ENCODE data around the gene C20orf144. TPM values are rescaled to one million over a fixed set of nuclear protein-coding genes. Genes with fewer than 3 reads are reported as not detected.

The C20orf144 gene
- polyA plus RNA-seq, 2 donors: 0.02 to 0.04 TPM

DNA sequence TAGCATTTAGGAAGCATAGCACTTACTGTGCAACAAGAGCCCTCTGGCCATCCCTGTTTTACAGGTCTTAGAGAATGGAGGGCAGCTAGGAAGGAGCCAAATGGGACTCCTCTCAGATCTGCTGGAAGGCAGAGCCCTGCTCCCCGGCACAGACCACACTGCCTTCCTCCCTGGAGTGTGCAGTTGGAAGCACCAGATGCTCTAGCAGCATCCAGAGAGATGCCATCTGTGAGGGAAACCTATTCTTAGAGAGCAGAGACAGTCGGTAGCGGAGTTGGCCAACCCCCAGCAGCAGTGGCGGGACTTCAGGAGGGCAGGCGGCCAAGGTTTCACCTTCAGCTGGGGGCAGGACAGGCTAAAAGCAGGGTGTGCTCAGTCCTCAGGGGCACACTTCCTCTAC lies 40.7 kb downstream of the C20orf144 start:
- 34 to 42% methylated on average over 5 of the region's 5 CpGs for WGBS, 2 donors
- Histone ChIP-seq H3K9me3 (ENCODE audit: control insufficient read depth in 2 of 2, insufficient read depth in 1 of 2, low read depth in 1 of 2, low read length in 1 of 2) (no peaks in the 10 kb centered on the region), H3K27ac (ENCODE audit: low read depth in 2 of 2, low read length in 1 of 2) (no peak overlapping the region), H3K36me3 (ENCODE audit: control insufficient read depth in 2 of 2, insufficient read depth in 2 of 2, low read length in 1 of 2) (no peaks in the 10 kb centered on the region), H3K4me3 (ENCODE audit: low read depth in 1 of 2, low read length in 2 of 2) (no peak overlapping the region), H3K27me3 (ENCODE audit: control insufficient read depth in 1 of 2, insufficient read depth in 2 of 2, low read length in 2 of 2) (no peaks in the 10 kb centered on the region), H3K4me1 (ENCODE audit: control insufficient read depth in 2 of 2, insufficient read depth in 2 of 2, low read length in 1 of 2) (no peaks in the 10 kb centered on the region)

GRCh38 chr20:33703498-33704137 lies 41.5 kb downstream of the C20orf144 start:
- 92 to 93% methylated on average over 8 of the region's 8 CpGs for WGBS, 2 donors

DNA sequence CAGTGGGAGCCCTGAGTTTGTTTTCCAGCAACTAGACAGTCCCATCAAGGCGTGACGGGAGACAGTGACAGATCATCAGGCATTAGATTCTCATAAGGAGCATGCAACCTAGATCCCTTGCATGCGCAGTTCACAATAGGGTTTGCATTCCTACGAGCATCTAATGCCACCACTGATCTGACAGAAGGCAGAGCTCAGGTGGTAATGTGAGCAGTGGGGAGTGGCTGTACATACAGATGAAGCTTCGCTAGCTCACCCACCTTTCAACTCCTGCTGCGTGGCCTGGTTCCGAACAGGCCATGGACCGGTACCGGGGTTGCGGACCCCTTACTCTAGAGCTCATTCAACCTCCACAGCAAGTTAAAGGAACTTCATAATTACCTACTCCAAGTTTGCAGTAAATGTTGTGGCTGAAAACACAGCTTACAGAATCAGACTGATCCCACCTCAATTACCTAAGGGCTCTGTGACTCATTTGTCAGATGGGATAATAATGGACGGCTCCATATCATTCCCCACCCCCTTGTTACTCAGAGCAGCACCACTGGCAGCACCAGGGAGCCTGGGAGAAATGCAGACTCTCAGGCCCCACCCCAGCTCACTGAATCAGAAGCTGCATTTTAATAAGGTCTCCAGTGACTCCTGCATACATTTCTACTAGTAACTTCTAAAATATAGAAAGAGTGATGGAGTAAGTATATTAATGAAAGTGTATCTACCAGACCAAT lies 42.2 kb downstream of the C20orf144 start:
- H3K36me3 ChIP-seq (ENCODE audit: control insufficient read depth in 2 of 2, insufficient read depth in 2 of 2, low read length in 1 of 2): no peaks in the 10 kb centered on the region
- WGBS, 2 donors: 90 to 91% methylated on average over 11 of the region's 11 CpGs
- H3K4me1 ChIP-seq (ENCODE audit: control insufficient read depth in 2 of 2, insufficient read depth in 2 of 2, low read length in 1 of 2): no peaks in the 10 kb centered on the region
- H3K27me3 ChIP-seq (ENCODE audit: control insufficient read depth in 1 of 2, insufficient read depth in 2 of 2, low read length in 2 of 2): no peaks in the 10 kb centered on the region
- H3K9me3 ChIP-seq (ENCODE audit: control insufficient read depth in 2 of 2, insufficient read depth in 1 of 2, low read depth in 1 of 2, low read length in 1 of 2): no peaks in the 10 kb centered on the region
- no peak overlapping the region for H3K4me3 ChIP-seq (ENCODE audit: low read depth in 1 of 2, low read length in 2 of 2)
- H3K27ac ChIP-seq (ENCODE audit: low read depth in 2 of 2, low read length in 1 of 2): no peak overlapping the region

More at GRCh38 chr20:33703498-33704137, 41.5 kb downstream of the C20orf144 start:
- Histone ChIP-seq H3K27ac (ENCODE audit: low read depth in 2 of 2, low read length in 1 of 2) (no peak overlapping the region), H3K36me3 (ENCODE audit: control insufficient read depth in 2 of 2, insufficient read depth in 2 of 2, low read length in 1 of 2) (no peaks in the 10 kb centered on the region), H3K9me3 (ENCODE audit: control insufficient read depth in 2 of 2, insufficient read depth in 1 of 2, low read depth in 1 of 2, low read length in 1 of 2) (no peaks in the 10 kb centered on the region), H3K27me3 (ENCODE audit: control insufficient read depth in 1 of 2, insufficient read depth in 2 of 2, low read length in 2 of 2) (no peaks in the 10 kb centered on the region), H3K4me1 (ENCODE audit: control insufficient read depth in 2 of 2, insufficient read depth in 2 of 2, low read length in 1 of 2) (no peaks in the 10 kb centered on the region), H3K4me3 (ENCODE audit: low read depth in 1 of 2, low read length in 2 of 2) (no peak overlapping the region)

- peaks cover 0 to 6% of the 10 kb centered on the region in 2 donors for H3K36me3 ChIP-seq (ENCODE audit: control insufficient read depth in 2 of 2, insufficient read depth in 2 of 2, low read length in 1 of 2)
- no peak overlapping the region for H3K27ac ChIP-seq (ENCODE audit: low read depth in 2 of 2, low read length in 1 of 2)
- 89 to 90% methylated on average over 11 of the region's 11 CpGs for WGBS, 2 donors
- H3K9me3 ChIP-seq (ENCODE audit: control insufficient read depth in 2 of 2, insufficient read depth in 1 of 2, low read depth in 1 of 2, low read length in 1 of 2): no peaks in the 10 kb centered on the region
- no peaks in the 10 kb centered on the region for H3K27me3 ChIP-seq (ENCODE audit: control insufficient read depth in 1 of 2, insufficient read depth in 2 of 2, low read length in 2 of 2)
- no peak overlapping the region for H3K4me3 ChIP-seq (ENCODE audit: low read depth in 1 of 2, low read length in 2 of 2)
- H3K4me1 ChIP-seq (ENCODE audit: control insufficient read depth in 2 of 2, insufficient read depth in 2 of 2, low read length in 1 of 2): peaks cover 0 to 7% of the 10 kb centered on the region in 2 donors
These were observed 45.5 kb downstream of the C20orf144 start for GRCh38 chr20:33707668-33708067.

- peaks cover 0 to 7% of the 10 kb centered on the region in 2 donors for H3K4me1 ChIP-seq (ENCODE audit: control insufficient read depth in 2 of 2, insufficient read depth in 2 of 2, low read length in 1 of 2)
- H3K27ac ChIP-seq (ENCODE audit: low read depth in 2 of 2, low read length in 1 of 2): no peak overlapping the region
- WGBS, 2 donors: 69 to 89% methylated on average over 2 of the region's 2 CpGs
- H3K9me3 ChIP-seq (ENCODE audit: control insufficient read depth in 2 of 2, insufficient read depth in 1 of 2, low read depth in 1 of 2, low read length in 1 of 2): no peaks in the 10 kb centered on the region
- H3K4me3 ChIP-seq (ENCODE audit: low read depth in 1 of 2, low read length in 2 of 2): no peak overlapping the region
- peaks cover 0 to 17% of the 10 kb centered on the region in 2 donors for H3K36me3 ChIP-seq (ENCODE audit: control insufficient read depth in 2 of 2, insufficient read depth in 2 of 2, low read length in 1 of 2)
- H3K27me3 ChIP-seq (ENCODE audit: control insufficient read depth in 1 of 2, insufficient read depth in 2 of 2, low read length in 2 of 2): no peaks in the 10 kb centered on the region
These were observed 47.3 kb downstream of the C20orf144 start for GRCh38 chr20:33709398-33709797.

DNA sequence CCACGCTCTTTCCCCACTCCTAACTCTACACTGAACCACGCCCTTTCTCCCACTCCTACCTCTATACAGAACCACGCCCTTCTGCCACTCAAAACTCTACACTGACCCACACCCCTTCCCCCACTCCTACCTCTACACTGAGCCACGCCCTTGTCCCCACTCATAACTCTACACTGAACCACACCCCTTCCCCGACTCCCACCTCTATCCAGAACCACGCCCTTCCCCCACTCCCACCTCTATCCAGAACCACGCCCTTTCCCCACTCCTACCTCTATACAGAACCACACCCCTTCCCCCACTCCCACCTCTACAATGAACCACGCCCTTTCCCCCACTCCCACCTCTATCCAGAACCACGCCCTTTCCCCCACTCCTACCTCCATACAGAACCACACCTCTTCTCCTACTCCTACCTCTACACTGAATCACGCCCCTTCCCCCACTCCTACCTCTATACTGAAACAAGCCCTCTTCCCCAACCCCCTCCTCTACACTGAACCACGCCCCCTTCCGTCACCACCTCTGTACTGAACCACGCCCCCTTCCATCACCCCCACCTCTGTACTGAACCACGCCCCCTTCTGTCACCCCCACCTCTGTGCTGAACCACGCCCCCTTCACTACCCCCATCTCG lies 47.9 kb downstream of the C20orf144 start:
- WGBS, 2 donors: 81 to 85% methylated on average over 16 of the region's 16 CpGs
- Histone ChIP-seq H3K27me3 (ENCODE audit: control insufficient read depth in 1 of 2, insufficient read depth in 2 of 2, low read length in 2 of 2) (no peaks in the 10 kb centered on the region), H3K36me3 (ENCODE audit: control insufficient read depth in 2 of 2, insufficient read depth in 2 of 2, low read length in 1 of 2) (peaks cover 0 to 17% of the 10 kb centered on the region in 2 donors), H3K4me1 (ENCODE audit: control insufficient read depth in 2 of 2, insufficient read depth in 2 of 2, low read length in 1 of 2) (peaks cover 0 to 7% of the 10 kb centered on the region in 2 donors), H3K9me3 (ENCODE audit: control insufficient read depth in 2 of 2, insufficient read depth in 1 of 2, low read depth in 1 of 2, low read length in 1 of 2) (no peaks in the 10 kb centered on the region), H3K4me3 (ENCODE audit: low read depth in 1 of 2, low read length in 2 of 2) (no peak overlapping the region), H3K27ac (ENCODE audit: low read depth in 2 of 2, low read length in 1 of 2) (peak overlapping the region in 1 of 2 donors; percentile 51)

GRCh38 chr20:33710681-33711445 lies 48.7 kb downstream of the C20orf144 start:
- H3K36me3 ChIP-seq (ENCODE audit: control insufficient read depth in 2 of 2, insufficient read depth in 2 of 2, low read length in 1 of 2): peaks cover 0 to 17% of the 10 kb centered on the region in 2 donors

DNA sequence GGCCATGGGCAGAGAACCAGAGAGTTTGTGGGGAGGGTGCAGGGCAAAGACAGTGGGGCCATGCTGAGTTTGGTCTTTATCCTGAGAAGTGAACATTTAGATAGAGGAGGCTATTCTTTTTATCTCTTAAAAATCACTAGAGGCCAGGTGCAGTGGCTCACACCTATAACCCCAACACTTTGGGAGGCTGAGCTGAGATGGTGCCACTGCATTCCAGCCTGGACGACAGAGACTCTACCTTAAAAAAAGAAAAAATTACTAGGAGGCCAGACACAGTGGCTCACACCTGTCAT lies 49.3 kb downstream of the C20orf144 start:
- Histone ChIP-seq H3K4me3 (ENCODE audit: low read depth in 1 of 2, low read length in 2 of 2) (no peak overlapping the region), H3K4me1 (ENCODE audit: control insufficient read depth in 2 of 2, insufficient read depth in 2 of 2, low read length in 1 of 2) (peaks cover 0 to 7% of the 10 kb centered on the region in 2 donors), H3K27me3 (ENCODE audit: control insufficient read depth in 1 of 2, insufficient read depth in 2 of 2, low read length in 2 of 2) (no peaks in the 10 kb centered on the region), H3K36me3 (ENCODE audit: control insufficient read depth in 2 of 2, insufficient read depth in 2 of 2, low read length in 1 of 2) (peaks cover 0 to 17% of the 10 kb centered on the region in 2 donors), H3K27ac (ENCODE audit: low read depth in 2 of 2, low read length in 1 of 2) (no peak overlapping the region), H3K9me3 (ENCODE audit: control insufficient read depth in 2 of 2, insufficient read depth in 1 of 2, low read depth in 1 of 2, low read length in 1 of 2) (no peaks in the 10 kb centered on the region)
- WGBS, 2 donors: 71 to 77% methylated on average over 1 of the region's 1 CpG

More at GRCh38 chr20:33710681-33711445, 48.7 kb downstream of the C20orf144 start:
- Histone ChIP-seq H3K27ac (ENCODE audit: low read depth in 2 of 2, low read length in 1 of 2) (no peak overlapping the region), H3K9me3 (ENCODE audit: control insufficient read depth in 2 of 2, insufficient read depth in 1 of 2, low read depth in 1 of 2, low read length in 1 of 2) (no peaks in the 10 kb centered on the region), H3K4me1 (ENCODE audit: control insufficient read depth in 2 of 2, insufficient read depth in 2 of 2, low read length in 1 of 2) (peaks cover 0 to 7% of the 10 kb centered on the region in 2 donors), H3K4me3 (ENCODE audit: low read depth in 1 of 2, low read length in 2 of 2) (no peak overlapping the region), H3K27me3 (ENCODE audit: control insufficient read depth in 1 of 2, insufficient read depth in 2 of 2, low read length in 2 of 2) (no peaks in the 10 kb centered on the region)
- WGBS, 2 donors: 78 to 84% methylated on average over 14 of the region's 14 CpGs

All from esophagus (tissue), 2 donors.